Measurements from ENCODE around the gene CHSY1.

GRCh38 chr15:101243420-101243819 is 8.4 kb downstream of the CHSY1 start:
- no peak for TF ChIP-seq REST (IDR thresholded peaks at IDR 0.05; ENCODE audit: insufficient read depth in 1 of 2, low read depth in 2 of 2, low read length in 2 of 2)
- TF ChIP-seq POLR2AphosphoS5 (IDR thresholded peaks at IDR 0.05; ENCODE audit: low read depth, low read length), result no peak
- no peak for TF ChIP-seq TAF1 (IDR thresholded peaks at IDR 0.05; ENCODE audit: borderline replicate concordance, insufficient read depth, low read length)
- no peak for TF ChIP-seq SIN3A (IDR thresholded peaks at IDR 0.05; ENCODE audit: borderline replicate concordance, insufficient read depth, low read length)

Measured in PFSK-1 (cell line).